OCI-LY3 (cell line): ENCODE measurements around the gene EGLN1.

Experiments
- EZH2phosphoT487 ChIP-seq: fragments of 200-600 bp; shearing (Covaris generic); IDR thresholded peaks from 2 replicates; pipeline ENCODE4 v1.6.1; 2018; ENCODE audit warnings: antibody characterized with exemption, mixed run types, low read depth
- TF ChIP-seq, protein P1 (sequence below): fragments of 200-600, 300-600 bp; sonication (generic); IDR thresholded peaks from 2 replicates; pipeline ENCODE4 v1.5.1; 2014; ENCODE audit warnings: antibody characterized with exemption, low read length, low read depth

DNA sequence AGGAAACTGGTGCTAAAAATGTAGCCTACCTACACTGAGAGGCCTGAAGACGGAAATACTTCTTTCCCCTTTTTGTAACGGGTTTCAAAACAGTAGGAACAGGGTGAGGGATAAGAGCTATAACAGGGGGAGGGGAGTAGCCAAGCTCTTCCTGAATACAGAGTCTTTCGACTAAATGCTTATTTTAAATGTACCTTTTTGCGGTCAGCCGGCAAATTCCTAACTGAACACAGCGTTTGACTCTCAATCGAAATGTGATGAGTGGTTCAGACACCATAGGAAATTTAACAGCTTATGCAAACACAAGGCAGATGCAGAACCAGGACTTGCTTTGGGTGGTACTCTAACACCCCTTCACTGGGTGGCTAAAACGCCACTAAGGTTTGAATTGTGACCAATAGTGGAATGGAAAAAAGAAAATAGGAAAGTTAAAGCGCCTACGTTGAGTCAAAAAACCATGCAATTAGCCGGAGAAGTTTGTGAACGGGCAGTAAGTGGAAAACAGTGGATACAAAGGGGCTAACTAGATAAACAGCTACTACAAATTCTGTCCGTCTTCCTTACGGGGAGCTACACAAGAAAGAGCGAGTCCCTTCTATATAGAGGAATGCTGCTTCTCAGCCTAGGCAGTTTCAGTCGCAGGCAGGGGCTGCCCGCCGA lies 1.7 kb downstream of the EGLN1 start:
- TF ChIP-seq, protein P1, sequence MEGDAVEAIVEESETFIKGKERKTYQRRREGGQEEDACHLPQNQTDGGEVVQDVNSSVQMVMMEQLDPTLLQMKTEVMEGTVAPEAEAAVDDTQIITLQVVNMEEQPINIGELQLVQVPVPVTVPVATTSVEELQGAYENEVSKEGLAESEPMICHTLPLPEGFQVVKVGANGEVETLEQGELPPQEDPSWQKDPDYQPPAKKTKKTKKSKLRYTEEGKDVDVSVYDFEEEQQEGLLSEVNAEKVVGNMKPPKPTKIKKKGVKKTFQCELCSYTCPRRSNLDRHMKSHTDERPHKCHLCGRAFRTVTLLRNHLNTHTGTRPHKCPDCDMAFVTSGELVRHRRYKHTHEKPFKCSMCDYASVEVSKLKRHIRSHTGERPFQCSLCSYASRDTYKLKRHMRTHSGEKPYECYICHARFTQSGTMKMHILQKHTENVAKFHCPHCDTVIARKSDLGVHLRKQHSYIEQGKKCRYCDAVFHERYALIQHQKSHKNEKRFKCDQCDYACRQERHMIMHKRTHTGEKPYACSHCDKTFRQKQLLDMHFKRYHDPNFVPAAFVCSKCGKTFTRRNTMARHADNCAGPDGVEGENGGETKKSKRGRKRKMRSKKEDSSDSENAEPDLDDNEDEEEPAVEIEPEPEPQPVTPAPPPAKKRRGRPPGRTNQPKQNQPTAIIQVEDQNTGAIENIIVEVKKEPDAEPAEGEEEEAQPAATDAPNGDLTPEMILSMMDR = no peak
- no peak for TF ChIP-seq EZH2phosphoT487
